GM18907 (cell line): ENCODE results near the gene GNB1.
"Not testable (repeated sequence)": the region's sequence is repeated elsewhere in the genome, so short reads cannot be mapped to it uniquely, and the experiment has no call there.

Experiments used
- ATAC-seq: cut with Tn5 transposase; IDR thresholded peaks from one replicate; pipeline ENCODE4 v1.9.1; 2021; ENCODE audit warnings: mild to moderate bottlenecking, moderate library complexity; ENCODE audit not compliant: unreplicated experiment

The GNB1 gene

GRCh38 chr1:1752190-1752589, 138.7 kb downstream of the GNB1 start:
- no peak for ATAC-seq

DNA sequence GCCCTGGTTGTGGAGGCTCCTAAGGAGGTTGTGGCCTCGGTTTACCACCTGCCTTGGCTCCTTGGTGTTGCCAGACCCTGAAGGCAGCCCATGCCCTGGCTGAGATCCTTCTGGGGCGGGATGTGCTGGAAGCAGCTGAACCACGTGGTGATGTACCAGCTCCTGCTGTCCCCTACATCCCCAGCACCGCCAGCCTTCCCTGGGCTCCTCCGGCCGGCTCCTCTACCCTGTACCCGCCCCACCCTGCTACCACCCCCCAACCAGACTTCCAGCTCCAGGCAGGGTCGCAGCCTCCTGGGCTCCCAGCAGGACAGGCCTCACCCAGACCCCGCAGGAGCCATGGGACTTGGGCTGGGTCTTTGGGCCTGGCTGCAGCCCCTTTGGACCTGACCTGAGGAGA, 140.9 kb downstream of the GNB1 start:
- ATAC-seq: not testable (repeated sequence)

DNA sequence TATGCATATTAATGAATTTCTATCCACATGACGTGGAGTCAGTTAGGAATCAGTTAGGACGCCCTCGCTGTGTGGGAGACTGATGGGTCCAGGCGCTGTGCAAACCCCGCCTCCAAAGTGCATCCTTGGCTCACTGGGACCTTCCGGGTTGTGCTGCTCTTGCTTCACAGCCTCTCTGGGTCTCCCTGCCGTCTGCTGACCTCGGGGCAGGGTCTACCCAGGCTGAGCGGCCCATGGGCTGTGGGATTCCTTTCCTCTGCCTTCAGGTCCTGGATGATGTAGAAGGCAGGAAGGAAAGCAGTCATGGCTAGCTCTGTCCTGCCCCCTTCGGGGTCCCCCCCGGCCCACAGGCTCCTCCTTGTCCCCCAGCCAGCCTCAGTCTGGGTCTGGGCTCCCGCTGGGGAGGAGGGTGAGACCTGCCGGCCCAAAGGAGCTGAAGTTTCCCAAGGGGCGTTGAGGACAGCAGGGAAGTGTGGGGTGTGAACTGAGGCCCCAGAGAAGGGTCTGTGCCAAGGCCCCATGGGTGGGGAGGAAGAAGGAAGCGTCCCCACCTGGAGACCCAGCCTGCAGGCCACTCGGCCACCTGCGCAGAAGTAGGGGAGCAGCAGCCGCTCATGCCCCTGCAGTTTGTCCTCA, 142.1 kb downstream of the GNB1 start:
- ATAC-seq: no peak

DNA sequence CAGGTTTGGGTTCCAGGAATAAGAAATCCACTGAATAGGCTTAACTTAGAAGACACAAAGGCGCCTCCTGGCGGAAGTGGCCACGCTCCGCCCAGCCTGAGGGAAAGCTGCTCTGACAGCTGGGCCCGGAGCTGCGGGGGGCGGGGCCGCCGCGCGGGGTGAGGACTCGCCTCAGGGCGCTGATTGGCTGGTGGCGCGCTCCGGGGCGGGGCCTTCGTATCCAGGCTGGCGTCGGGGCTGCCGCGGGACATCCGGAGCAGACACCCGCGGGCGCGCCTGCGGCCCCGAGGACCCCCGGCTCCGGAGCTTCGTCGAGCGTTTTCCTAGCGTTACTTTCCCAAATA, 144.3 kb downstream of the GNB1 start:
- ATAC-seq: peak; percentile 86

DNA sequence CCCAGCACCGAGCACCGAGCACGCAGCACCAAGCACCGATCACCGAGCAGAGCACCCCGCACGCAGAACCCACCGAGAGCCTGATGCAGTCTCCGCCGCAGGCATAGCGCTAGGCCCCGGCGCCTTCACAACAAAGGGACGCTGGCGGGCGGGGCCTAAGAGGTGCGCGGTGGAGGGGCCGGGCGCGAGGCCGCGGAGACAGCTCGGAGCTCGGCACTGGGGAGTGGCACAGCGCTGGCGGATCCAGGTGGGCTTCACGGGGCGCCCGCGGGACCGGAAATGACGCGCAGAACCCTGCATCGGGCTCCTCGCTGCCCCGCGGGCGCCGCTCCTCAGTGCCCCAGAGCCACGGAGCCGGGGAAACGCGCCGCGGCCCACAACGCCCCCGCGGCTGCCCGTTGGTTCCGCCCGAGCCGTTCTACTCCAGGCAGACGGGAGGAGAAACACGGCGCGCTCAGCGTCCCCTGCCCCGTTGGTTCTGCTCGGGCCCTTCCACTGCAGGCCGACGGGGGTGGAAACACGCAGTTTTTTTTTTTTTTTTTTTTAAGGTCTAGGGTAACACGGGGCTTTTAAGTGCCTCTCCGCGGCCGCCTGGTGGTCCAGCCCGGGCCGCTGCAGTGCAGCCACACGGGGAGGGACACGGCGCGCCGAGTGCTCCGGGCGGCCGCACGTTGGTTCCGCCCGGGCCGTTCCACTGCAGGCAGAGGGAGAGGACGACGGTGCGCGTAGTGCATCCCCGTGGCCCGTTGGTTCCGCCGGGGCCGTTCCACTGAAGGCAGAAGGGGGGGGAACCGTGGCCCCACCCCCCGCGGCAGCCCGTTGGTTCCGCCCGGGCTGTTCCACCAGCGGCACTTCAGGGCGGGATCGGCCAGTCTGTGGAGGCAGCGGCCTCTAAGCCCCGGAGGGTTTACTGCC, 145.0 kb downstream of the GNB1 start:
- ATAC-seq: peak; percentile 56

- ATAC-seq: not testable (repeated sequence)
These were observed 148.4 kb downstream of the GNB1 start for GRCh38 chr1:1742529-1742928.

GRCh38 chr1:1741013-1741412, 149.9 kb downstream of the GNB1 start:
- ATAC-seq: not testable (repeated sequence)

- not testable (repeated sequence) for ATAC-seq
These were observed 152.0 kb downstream of the GNB1 start for GRCh38 chr1:1738799-1739337.

DNA sequence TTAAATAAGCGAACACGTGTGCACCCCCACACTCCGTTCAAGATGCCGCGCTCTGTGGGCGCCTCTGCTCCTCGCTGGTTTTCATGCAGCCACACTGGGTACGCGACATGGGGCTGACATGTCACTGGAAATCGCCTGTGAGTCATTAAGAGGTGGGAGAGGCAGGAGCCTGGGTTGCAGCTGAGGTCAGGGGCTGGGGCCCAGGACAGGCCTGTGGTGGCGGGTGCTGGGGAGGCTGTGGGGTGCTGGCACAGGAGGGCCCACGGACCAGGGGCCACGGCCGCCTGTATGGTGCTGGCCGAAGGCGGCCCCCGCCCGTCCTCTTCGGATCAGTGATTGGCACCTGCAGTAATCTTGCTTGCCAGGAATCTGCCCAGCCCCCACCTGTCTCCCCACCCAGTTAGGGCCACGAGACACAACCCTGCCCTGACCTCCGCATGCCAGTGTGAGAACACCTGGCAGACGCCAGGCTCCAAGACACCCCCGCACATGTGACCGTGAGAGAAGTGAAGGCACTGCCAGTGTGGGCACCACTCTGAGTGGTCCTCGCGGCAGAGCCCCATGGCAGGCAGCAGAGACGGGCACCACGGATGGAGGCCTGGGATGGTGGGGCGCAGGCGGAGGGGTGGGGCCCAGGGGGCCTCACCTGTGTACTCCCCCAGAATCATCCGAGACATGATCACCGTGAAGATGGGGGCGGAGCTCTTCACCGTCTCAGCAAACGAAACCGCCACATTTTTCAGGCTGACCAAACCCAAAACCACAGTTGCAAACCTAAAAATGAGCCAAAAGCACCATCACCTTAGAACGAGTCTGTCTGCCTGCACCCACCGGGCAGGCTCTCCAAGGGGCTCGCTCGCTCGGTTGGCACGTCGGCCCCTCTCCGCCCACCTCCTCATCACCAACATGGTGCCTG, 153.0 kb downstream of the GNB1 start:
- ATAC-seq: not testable (repeated sequence)
